ENCODE data around the gene SH3PXD2A. TPM values are rescaled to one million over a fixed set of nuclear protein-coding genes. Genes with fewer than 3 reads are reported as not detected.

SH3PXD2A gene
- total RNA-seq, 1 experiment from 2014 or later = 6.3 TPM

- ChIA-PET POLR2A (no interaction called here), CTCF (no interaction called here)
- Histone ChIP-seq H3K9me3 (no peaks in the 10 kb centered on the region), H3K4me1 (peaks cover 17% of the 10 kb centered on the region), H3K27me3 (replicated peaks; ENCODE audit: control insufficient read depth, insufficient read depth, low read length) (no peaks in the 10 kb centered on the region), H3K36me3 (ENCODE audit: control insufficient read depth, insufficient read depth, low read length) (peaks cover 1% of the 10 kb centered on the region; the same call in 1 of the 2 replicates), H3K4me3 (ENCODE audit: low read depth, low read length) (no peak overlapping the region)
- no peak overlapping the region for H3K27ac Mint-ChIP-seq (ENCODE audit: unreplicated experiment)
- no peaks in the 10 kb centered on the region for H3K27me3 Mint-ChIP-seq (ENCODE audit: insufficient read depth, unreplicated experiment)
- intact Hi-C loops (cut with micrococcal nuclease; ENCODE audit: unreplicated experiment) = no loop called here
- no peak for TF ChIP-seq CTCF (IDR thresholded peaks at IDR 0.05; ENCODE audit: insufficient read depth in 1 of 2, low read depth in 1 of 2, low read length in 1 of 2, severe bottlenecking in 1 of 2, unreplicated experiment in 1 of 2)
- no TSS peak for BruUV-seq (replicated peaks)
- no peaks in the 10 kb centered on the region for H3K36me3 Mint-ChIP-seq (ENCODE audit: insufficient read depth, unreplicated experiment)
- no peak for DNase-seq
- H3K4me3 Mint-ChIP-seq (ENCODE audit: unreplicated experiment) = no peak overlapping the region
- no peaks in the 10 kb centered on the region for H3K9me3 Mint-ChIP-seq (ENCODE audit: unreplicated experiment)
- H3K4me1 Mint-ChIP-seq (ENCODE audit: low read depth, unreplicated experiment) = no peaks in the 10 kb centered on the region
Observed at GRCh38 chr10:103724074-103724473, 131.3 kb downstream of the SH3PXD2A start.

- Mint-ChIP-seq H3K27ac (ENCODE audit: unreplicated experiment) (no peak overlapping the region), H3K4me1 (ENCODE audit: low read depth, unreplicated experiment) (no peaks in the 10 kb centered on the region), H3K9me3 (ENCODE audit: unreplicated experiment) (no peaks in the 10 kb centered on the region), H3K27me3 (ENCODE audit: insufficient read depth, unreplicated experiment) (no peaks in the 10 kb centered on the region), H3K4me3 (ENCODE audit: unreplicated experiment) (no peak overlapping the region), H3K36me3 (ENCODE audit: insufficient read depth, unreplicated experiment) (no peaks in the 10 kb centered on the region)
- DNase-seq = no peak
- Histone ChIP-seq H3K4me3 (ENCODE audit: low read depth, low read length) (no peak overlapping the region), H3K27me3 (replicated peaks; ENCODE audit: control insufficient read depth, insufficient read depth, low read length) (no peaks in the 10 kb centered on the region), H3K36me3 (ENCODE audit: control insufficient read depth, insufficient read depth, low read length) (peaks cover 1% of the 10 kb centered on the region; the same call in 1 of the 2 replicates), H3K4me1 (peaks cover 17% of the 10 kb centered on the region), H3K9me3 (no peaks in the 10 kb centered on the region)
- BruUV-seq (replicated peaks) = no TSS peak
- intact Hi-C loops (cut with micrococcal nuclease; ENCODE audit: unreplicated experiment) = no loop called here
- no peak for TF ChIP-seq CTCF (IDR thresholded peaks at IDR 0.05; ENCODE audit: insufficient read depth in 1 of 2, low read depth in 1 of 2, low read length in 1 of 2, severe bottlenecking in 1 of 2, unreplicated experiment in 1 of 2)
- POLR2A ChIA-PET = no interaction called here
- CTCF ChIA-PET = no interaction called here
Observed at GRCh38 chr10:103723557-103723956, 131.8 kb downstream of the SH3PXD2A start.

GRCh38 chr10:103722632-103723031 is 132.7 kb downstream of the SH3PXD2A start:
- no peaks in the 10 kb centered on the region for H3K27me3 Mint-ChIP-seq (ENCODE audit: insufficient read depth, unreplicated experiment)
- TF ChIP-seq CTCF (IDR thresholded peaks at IDR 0.05; ENCODE audit: insufficient read depth in 1 of 2, low read depth in 1 of 2, low read length in 1 of 2, severe bottlenecking in 1 of 2, unreplicated experiment in 1 of 2) = no peak
- peaks cover 18% of the 10 kb centered on the region for H3K4me1 ChIP-seq
- H3K4me1 Mint-ChIP-seq (ENCODE audit: low read depth, unreplicated experiment) = peaks cover 4% of the 10 kb centered on the region
- CTCF ChIA-PET = no interaction called here
- no peaks in the 10 kb centered on the region for H3K9me3 ChIP-seq
- H3K36me3 Mint-ChIP-seq (ENCODE audit: insufficient read depth, unreplicated experiment) = no peaks in the 10 kb centered on the region
- H3K4me3 Mint-ChIP-seq (ENCODE audit: unreplicated experiment) = no peak overlapping the region
- no peaks in the 10 kb centered on the region for H3K27me3 ChIP-seq (replicated peaks; ENCODE audit: control insufficient read depth, insufficient read depth, low read length)
- BruUV-seq (replicated peaks) = no TSS peak
- peaks cover 1% of the 10 kb centered on the region; the same call in 1 of the 2 replicates for H3K36me3 ChIP-seq (ENCODE audit: control insufficient read depth, insufficient read depth, low read length)
- no peaks in the 10 kb centered on the region for H3K9me3 Mint-ChIP-seq (ENCODE audit: unreplicated experiment)
- no peak overlapping the region for H3K27ac Mint-ChIP-seq (ENCODE audit: unreplicated experiment)
- intact Hi-C loops (cut with micrococcal nuclease; ENCODE audit: unreplicated experiment) = no loop called here
- no peak for DNase-seq
- POLR2A ChIA-PET = no interaction called here
- no peak overlapping the region for H3K4me3 ChIP-seq (ENCODE audit: low read depth, low read length)

Measured in Caco-2 (cell line).